C4-2B (cell line): ENCODE data around the gene MBNL1.

Experiments
- CTCF ChIP-seq: fragments of 450-650 bp; conservative IDR thresholded peaks from 2 replicates; pipeline ENCODE4 v1.5.1; 2017; ENCODE audit warnings: mild to moderate bottlenecking
- ZFX ChIP-seq: fragments of 450-650 bp; IDR thresholded peaks from 2 replicates; pipeline ENCODE4 v1.6.1; 2017

GRCh38 chr3:152443212-152444023 lies 174.7 kb downstream of the MBNL1 start:
- TF ChIP-seq CTCF (no peak), ZFX (no peak)
